GM18499 (cell line): ENCODE data around the gene RAF1.

ENCODE experiments used
- ATAC-seq: cut with Tn5 transposase; IDR thresholded peaks from one replicate; pipeline ENCODE4 v1.9.1; 2021; ENCODE audit warnings: moderate number of reproducible peaks; ENCODE audit not compliant: insufficient read depth, unreplicated experiment

RAF1 gene

DNA sequence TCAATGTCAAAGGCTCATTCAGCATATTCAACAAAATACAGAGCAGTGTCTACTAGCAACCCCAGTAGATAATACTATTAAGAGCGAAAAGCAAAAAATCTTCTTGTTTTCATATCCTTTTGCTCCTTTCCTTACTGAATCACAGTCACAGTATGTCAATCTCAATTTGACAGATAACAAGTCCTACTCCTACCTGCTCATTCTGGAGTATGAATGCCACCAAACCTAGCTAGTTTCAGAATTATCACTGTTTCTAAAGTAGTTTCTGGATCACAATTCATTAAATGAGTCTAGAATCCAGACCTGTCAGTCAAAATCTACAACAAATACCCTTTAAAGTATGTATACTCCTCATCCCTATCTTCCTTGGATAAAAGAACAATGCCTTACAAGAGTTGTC lies 55.5 kb downstream of the RAF1 start:
- ATAC-seq: no peak

DNA sequence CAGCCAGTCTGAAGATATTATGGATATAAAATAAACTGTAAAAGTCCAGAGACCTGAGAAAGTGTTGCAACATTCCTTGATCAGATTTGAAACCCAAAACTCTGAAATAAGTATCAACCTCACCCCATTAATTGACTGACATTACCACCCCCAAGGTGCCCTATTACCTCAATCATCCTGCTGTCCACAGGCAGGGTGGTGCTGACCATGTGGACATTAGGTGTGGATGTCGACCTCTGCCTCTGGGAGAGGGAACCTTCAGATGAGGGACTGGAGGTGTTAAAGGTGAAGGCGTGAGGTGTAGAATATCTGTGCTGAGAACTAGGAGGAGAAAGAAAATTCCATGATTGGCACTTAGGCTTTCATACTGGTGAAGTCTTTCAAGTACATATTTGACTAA lies 59.9 kb downstream of the RAF1 start:
- ATAC-seq: no peak

DNA sequence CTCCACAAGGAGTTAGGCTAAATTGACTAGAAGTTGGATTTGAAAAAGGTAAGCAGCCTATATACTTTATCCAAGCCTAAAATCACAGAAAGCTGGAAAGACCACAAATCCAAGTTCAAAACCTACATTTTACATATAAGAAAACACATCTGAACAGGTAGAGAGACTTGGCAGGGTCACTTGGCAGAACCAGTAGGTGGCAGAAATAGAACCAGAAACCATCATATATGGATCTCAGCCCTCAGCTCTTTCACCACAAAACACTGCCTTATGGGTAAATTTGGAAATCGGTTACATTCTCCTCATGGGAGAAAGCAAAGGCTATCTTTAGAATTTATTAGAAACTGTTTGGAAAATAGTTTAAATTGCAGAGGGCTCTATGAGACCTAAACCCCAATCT lies 62.8 kb downstream of the RAF1 start:
- no peak for ATAC-seq

DNA sequence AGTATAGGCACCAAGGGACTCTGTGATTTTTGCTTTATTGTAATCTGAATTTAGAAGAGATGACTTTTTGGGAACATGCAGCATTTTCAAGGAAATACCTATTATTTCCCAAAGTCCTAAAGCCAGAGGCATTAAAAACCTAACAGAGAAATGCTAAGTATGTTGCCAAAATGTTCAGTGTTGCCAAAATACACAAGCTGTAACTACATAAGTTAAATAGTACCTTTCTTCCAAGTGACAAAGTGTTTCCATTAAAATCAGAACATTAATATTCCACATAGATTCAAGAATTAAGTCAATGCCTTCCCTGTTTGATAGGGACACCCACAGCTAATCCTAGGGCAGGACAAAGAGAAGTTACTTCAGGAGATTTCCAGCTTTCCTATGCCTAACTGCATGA lies 65.0 kb downstream of the RAF1 start:
- no peak for ATAC-seq

DNA sequence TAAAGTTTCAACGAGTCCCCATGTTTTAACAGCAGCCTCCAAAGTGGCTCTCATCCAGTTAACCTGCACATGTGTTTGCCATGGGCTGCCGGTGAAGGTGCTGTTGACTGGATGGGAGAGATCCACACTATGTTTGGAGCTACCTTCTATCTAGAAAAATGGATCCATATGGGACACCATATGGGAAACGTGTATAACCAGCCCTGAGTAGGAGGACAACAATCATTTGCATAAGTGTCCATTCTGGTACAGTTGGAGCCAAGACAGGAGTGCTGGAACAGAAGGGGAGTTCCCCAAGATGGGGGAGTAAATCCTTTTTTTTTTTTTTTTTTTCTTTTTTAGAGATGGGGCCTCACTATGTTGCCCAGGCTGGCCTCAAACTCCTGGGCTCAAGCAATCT lies 70.4 kb downstream of the RAF1 start:
- ATAC-seq: no peak

DNA sequence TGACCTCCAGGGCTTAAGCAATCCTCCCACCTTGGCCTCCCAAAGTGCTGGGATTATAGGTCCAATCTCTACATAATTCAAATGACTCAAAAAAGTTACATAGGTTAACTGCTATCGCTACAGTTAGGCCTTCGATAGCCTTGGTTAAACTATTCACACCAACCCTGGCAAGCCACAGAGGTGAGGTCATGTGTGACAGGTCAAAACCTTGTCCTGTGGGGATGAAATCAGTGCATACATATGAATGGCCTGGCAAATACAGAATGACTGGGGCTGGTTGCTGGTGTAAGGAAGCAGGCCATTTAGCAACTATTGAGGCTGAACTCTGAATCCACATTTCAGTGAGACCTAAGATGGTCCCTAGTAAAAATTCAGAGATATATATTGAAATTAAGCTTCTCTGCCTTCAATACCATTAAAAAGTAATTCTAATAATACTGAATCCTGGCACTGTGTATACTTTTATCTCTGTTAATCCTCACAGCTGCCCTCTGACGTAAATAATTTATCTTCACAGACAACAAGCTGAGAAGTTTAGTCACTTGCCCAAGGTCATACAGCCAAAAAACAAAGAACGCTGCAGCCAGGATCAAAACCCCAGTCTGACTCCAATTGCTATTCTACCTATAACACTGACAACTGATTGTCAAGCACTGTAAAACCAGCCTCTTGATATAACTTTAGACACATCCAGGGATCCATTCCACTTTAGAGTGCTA lies 71.8 kb downstream of the RAF1 start:
- no peak for ATAC-seq

DNA sequence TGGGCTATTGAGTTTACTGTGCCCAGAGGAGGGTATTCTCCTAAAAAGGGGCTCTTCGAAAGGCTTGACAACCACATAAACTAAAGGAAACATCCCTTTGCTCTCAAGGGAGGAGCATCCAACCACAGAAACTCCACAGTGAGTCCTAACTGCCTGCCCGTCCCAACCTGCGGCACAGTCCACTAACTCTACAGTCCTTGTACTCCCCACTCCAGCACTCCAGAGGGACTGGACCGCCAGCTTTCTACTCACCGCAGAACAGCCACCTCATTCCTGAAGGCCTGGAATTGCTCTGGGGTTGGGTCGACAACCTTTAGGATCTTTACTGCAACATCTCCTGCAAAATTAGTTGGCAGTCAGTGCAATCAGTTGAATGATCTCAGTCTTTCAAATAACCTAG lies 72.5 kb downstream of the RAF1 start:
- no peak for ATAC-seq

DNA sequence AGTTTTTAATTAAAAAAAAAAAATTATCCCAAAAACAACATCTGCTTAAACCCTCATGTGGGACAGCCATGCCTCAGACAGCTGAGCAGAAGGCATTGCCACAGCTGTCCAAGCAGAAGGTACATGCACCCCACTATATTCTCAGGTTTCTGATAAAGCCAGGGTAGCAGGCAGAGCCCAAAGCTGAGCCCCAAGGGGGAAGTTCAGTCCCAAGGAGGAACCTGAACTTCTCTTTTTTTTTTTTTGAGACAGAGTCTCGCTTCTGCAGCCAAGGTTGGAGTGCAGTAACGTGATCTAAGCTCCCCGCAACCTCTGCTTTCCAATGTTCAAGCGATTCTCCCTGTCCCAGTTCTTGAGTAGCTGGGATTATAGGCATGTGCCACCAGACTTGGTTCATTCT lies 73.8 kb downstream of the RAF1 start:
- no peak for ATAC-seq

DNA sequence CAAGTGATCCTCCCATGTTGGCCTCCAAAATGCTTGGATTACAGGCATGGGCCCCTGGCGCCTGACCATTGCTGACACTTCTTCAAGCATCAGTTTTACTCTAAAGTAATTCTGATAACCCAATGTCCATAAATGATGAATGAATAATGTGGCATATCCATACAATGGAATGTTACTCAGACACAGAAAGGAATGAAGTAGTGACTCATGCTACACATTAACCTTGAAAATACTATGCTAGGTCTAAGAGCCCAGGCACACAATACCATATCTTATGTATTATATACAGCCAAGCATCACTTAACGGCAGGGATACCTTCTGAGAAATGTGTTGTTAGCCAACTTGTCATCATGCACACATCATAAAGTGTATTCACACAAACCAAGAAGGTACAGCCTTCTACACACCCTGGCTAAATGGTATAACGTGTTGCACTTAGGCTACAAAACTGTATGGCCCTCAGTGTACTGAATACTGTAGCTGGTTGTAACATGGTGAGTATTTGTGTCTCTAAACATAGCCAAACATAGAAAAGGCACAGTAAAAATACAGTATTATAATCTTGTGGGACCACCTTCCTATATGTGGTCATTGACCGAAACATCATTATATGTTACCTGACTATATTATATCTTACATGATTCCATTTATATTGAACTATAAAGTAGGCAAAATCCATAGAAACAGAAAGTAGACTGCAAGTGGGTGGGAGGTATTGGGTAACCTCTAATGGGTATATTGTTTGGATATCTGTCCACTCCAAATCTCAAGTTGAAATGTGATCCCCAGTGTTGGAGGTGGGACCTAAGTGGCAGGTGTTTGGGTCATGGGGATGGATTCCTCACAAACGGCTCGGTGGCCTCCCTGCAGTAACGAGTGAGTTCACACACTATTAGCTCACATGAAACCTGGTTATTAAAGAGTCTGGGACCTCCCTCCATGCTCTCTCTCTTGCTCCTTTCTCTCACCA lies 75.6 kb downstream of the RAF1 start:
- no peak for ATAC-seq

DNA sequence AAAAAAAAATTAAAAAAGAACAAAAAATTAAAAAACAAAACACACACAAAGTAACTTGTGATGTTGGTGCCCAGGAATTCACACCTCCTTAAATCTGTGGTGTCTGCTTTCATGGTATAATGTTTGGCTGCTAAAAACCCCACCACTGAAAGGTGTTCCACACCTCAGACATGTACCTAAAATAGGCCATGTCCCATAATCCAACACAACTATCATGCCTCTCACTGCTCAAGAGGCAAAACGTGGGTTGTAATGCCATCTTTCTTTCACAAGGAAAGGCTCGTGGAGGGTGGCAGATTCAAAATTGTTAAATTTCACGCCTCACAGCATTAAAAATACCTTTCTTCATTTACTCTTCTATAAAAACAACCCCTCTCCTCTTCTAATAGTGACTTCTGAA lies 77.5 kb downstream of the RAF1 start:
- ATAC-seq: no peak

DNA sequence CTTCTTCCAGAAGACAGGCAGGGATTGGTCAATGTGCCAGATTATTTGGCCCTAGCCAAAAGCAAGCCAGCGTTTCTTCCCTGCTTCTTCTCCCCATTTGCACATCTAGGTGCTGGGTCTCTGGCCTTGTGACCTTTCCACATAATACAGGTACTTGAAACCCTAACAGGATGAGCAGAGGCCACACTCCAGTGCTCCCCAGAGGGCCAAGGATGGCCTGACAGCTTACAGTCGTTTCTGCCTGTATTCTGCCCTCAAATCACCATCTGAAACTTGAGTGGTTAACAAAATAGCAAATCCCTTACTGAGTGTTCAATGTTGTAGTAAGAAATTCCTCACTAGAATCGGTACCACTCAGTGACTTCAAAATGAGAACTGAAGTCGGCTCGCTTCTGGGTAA lies 77.9 kb downstream of the RAF1 start:
- no peak for ATAC-seq

DNA sequence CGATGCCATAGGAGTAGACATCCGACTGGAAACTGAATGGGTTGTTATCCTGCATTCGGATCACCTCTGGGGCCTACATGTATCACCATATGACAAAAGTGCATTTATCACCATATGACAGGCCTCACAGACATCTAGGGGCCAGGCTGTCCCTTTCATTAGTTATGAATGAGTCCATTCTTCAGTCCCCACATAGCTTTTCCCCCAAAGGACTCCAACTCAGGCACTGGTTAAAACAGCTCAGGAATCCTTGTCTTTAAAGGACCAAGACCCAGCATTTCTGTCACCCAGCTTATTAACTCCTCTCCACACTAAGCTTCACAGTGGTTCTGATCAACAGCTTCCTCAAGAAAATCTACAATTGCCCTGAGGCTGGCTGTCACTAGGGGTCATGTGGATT lies 78.7 kb downstream of the RAF1 start:
- no peak for ATAC-seq

DNA sequence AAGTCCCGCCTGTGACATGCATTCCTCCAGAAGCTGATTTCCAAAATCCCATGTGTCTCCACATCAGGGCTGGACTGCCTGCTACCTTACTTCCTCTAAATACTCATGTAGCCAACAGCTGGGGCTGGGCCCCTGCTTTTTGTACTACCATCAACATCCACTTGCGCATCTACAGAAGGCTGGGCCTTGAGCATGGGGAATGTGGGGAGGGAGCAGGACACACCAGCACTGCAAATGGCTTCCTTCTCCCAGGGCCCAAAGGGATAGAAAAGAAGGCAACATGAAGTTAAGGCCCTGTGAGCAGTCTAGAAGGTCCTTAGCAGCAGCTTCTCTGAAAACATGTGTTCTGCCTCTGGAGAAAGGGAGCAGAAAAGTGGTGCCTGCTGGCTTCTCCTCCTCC lies 79.8 kb downstream of the RAF1 start:
- no peak for ATAC-seq

DNA sequence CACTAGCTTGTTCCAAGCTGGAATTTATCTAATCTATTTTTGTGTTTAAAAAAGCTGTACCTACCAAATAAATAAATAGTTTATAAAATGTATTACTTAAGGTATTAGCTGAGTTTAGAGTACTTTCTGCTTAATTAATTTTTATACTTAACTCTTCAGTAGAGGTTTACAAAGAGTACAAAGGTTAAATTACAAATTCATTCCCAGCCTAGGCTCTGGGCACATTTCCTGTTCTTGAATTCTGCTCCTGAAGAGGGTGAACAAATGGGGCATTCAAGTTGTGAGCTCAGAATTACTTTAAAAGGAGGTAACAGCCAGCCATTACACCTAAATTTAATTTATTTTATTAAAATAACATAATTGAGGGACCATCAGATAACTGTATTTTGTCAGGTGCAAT lies 80.6 kb downstream of the RAF1 start:
- no peak for ATAC-seq

DNA sequence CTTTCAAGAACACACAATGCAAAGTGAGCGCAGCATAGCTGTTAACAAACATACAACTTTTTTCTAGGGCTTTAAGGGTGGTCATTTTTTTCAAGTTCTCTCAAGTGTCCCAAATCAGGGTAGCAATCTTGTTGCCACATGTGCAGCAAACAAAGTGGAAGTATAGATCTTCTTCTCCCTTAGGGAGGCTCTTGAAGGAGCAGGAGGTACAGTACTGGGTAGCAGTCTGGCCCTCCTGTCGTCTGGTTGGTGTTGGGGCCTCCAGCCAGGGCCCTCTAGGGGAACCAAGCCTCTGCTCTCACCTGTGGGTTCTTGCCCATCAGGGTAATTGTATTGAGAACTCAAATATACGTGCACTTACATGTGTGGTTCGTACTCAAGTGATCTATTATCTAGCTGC lies 81.2 kb downstream of the RAF1 start:
- no peak for ATAC-seq

DNA sequence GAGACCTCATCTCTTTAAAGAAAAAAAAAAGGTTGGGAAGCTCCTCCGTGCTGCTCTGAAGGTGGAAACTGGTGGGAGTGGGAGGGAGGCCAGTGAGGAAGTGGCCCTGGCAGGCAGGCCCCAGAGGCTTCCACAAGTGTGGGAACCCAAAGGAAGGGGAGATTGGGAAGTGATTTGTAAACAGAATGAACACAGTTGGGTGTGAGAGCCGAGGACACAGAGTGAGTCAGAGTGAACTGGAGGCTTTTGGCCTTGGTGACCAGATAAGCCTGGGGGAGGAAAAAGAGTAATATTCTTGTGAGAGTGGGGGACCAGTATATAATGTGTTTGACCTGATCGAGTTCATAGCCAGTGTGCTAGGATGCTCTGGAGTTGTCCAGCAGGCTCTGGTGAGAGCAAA lies 84.0 kb downstream of the RAF1 start:
- no peak for ATAC-seq

DNA sequence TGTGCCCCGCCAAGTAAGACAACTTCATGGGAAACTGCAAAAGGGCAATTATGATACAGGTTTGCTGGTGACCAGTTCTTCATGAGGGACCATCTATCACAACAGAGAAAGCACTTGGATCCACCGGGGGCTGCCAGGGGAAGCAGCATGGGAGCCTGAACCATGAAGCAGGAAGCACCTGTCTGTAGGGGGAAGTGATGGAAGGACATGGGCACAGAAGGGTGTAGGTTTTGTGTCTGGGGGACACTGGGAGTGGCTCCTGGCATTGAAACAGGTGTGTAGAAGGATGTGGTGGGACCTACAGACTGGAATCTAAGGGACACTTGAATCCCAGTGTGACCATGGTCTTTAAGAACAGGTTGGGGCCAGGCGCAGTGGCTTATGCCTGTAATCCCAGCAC lies 84.5 kb downstream of the RAF1 start:
- no peak for ATAC-seq

DNA sequence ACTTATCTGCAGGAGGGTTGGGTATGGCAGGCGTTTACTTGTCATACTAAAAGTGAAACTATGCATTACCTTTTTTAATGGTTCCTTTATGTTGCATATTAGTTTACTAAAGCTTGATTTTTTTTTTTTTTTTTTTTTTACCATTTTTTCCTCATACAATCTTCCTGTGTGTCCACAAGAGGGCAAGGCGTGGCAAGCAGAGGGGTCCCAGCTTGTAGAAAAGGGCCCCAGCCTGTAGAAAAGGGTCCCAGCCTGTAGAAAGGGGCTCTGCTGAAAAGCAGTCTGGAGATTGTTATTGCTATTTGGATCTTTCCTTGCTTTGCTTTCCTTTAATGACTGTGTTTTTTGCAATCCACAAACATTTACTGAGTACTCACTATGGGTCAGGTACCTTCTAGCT lies 85.2 kb downstream of the RAF1 start:
- ATAC-seq: no peak

DNA sequence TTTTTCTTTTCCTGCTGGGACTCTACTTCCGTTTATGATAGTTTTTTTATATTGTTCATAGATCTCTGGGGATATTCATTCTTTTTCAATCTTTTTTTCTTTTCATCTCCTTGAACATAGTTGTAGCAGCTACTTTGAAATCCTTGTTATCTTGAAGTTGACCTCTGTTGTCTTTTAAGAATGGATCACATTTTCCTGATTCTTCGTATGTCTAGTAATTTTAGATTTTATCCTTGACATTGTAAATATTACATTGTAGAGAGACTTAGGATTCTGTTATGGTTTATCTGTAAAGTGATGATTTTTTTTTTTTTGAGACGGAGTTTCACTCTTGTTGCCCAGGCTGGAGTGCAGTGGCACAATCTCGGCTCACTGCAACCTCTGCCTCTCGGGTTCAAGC lies 86.5 kb downstream of the RAF1 start:
- ATAC-seq: no peak

DNA sequence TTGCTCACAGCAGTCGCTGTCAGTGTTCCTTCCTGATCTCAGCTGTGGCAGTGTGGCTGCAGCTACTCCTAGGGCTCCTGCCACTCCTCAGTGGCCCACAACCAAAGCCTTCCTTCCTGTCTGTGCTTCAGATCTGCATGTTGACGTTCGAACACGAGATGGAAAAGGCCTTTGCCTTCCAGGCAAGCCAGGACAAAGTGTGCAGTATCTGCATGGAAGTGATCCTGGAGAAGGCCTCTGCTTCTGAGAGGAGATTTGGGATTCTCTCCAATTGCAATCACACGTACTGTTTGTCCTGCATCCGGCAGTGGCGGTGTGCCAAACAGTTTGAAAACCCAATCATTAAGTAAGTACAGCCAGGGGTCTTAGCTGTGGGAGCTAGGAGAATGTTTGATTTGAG lies 89.3 kb downstream of the RAF1 start:
- ATAC-seq: no peak

DNA sequence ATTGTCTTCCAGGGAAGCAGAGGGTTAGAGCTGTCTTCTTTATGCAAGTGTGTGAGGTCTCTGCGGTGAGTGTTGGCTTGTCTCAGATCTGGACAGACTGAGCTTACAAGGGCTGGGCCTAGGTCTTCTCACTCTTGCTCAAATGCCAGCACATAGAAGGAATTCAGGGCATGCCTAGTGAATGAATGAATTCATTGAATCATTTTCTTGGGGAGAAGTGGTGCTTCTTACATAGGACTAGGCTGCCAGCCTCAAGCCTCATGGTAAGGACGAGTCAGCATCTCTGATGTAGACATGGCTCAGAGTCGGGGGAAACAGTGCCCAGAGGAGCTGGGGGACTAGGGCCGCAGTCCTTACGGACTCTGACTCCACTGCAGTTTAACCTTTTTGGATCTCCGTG lies 89.8 kb downstream of the RAF1 start:
- no peak for ATAC-seq

DNA sequence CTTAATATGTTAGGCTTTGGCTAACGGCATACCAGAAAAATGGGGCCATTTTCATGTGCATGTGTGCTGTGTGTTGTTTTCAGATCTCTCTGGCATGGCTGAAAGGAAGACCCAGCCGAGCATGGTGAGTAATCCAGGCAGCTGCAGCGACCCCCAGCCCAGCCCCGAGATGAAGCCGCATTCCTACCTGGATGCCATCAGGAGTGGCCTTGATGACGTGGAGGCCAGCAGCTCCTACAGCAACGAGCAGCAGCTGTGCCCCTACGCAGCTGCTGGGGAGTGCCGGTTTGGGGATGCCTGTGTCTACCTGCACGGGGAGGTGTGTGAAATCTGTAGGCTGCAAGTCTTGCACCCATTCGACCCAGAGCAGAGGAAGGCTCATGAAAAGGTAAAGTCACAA lies 91.9 kb downstream of the RAF1 start:
- ATAC-seq: no peak
